Adrenal gland (tissue), 12 donors: Measurements from ENCODE around the gene PCDH9. TPM values are rescaled to one million over a fixed set of nuclear protein-coding genes. Genes with fewer than 3 reads are reported as not detected.

Source experiments
- DNase-seq, 7 donors: peaks; one replicate each; pipeline ENCODE4 v3.0.0-alpha.2; 2019 to 2020
- H3K27ac ChIP-seq, 5 donors: fragments of 200-600 bp; sonication (generic) in 4 of 5; 1 replicate in 3 of 5; 2 replicates in 2 of 5; pipeline versions ENCODE4 v1.5.1 to v1.8.0; 2016 to 2020; ENCODE audit warnings: mild to moderate bottlenecking in 1 of 5
- H3K27me3 ChIP-seq: fragments of 200-600 bp; 2 replicates; pipeline ENCODE4 v1.8.0; 2021
- H3K36me3 ChIP-seq, 2 donors: fragments of 200-600 bp; replicated peaks in 1 of 2; 1 replicate in 1 of 2; 2 replicates in 1 of 2; pipeline versions ENCODE4 v1.5.1 to v1.8.0; 2018 to 2022
- H3K4me1 ChIP-seq, 2 donors: fragments of 200-600 bp; replicated peaks in 1 of 2; 1 replicate in 1 of 2; 2 replicates in 1 of 2; pipeline versions ENCODE4 v1.5.1 to v1.8.0; 2018 to 2021
- H3K4me3 ChIP-seq, 4 donors: fragments of 200-600 bp; sonication (generic) in 3 of 4; one replicate each; pipeline ENCODE4 v1.5.1; 2016 to 2018
- H3K9me3 ChIP-seq, 3 donors: fragments of 200-600 bp; sonication (generic) in 1 of 3; replicated peaks in 1 of 3; 1 replicate in 2 of 3; 2 replicates in 1 of 3; pipeline versions ENCODE4 v1.5.1 to v1.8.0; 2016 to 2021
- CTCF ChIP-seq, 6 experiments: fragments of 450-650 bp in 4 of 6; fragments of 200-600 bp in 2 of 6; sonication (generic) in 1 of 6; IDR thresholded peaks; 1 replicate in 5 of 6; 2 replicates in 1 of 6; pipeline versions ENCODE4 v1.5.1 to v1.8.0; 2016 to 2021; ENCODE audit warnings: antibody characterized with exemption in 6 of 6, mild to moderate bottlenecking in 2 of 6, moderate library complexity in 1 of 6
- POLR2A ChIP-seq, 2 donors: fragments of 450-650 bp; IDR thresholded peaks; one replicate each; pipeline ENCODE4 v1.6.1; 2017; ENCODE audit warnings: antibody characterized with exemption in 2 of 2, mild to moderate bottlenecking in 2 of 2, moderate library complexity in 1 of 2
- WGBS, 4 donors: extraction: QIAGEN DNeasy Blood & Tissue Kit in 2 of 4; methylation state at CpG; one replicate each; pipeline versions ENCODE4 v1.1.5 to v1.1.7; 2013 to 2017; 5-methylcytosine and 5-hydroxymethylcytosine counted together
- intact Hi-C, 2 donors: fragments of 100-400 bp; cut with DNase I; formaldehyde crosslinking; loops; one replicate each; pipeline versions ENCODE4 v1.14.1 to v1.15.0; 2022 to 2023
- polyA plus RNA-seq, 3 donors: library from polyadenylated mRNA; stranded (reverse); fragments of 200-250 nt in 2 of 3; fragments of 350-450 nt in 1 of 3; fragmentation: Illumina TruSeq in 1 of 3; extraction: RNeasy Lipid Tissue Mini Kit (QIAGEN cat#74804) in 1 of 3; gene quantifications; one replicate each; pipeline ENCODE4 v1.2.3, GENCODE V29; 2013 to 2014
- total RNA-seq, 9 donors: library from RNA; depleted of rRNA in 4 of 9; stranded (reverse); fragments of >200 nt in 4 of 9; fragments of 120-200 nt in 1 of 9; fragmentation: NEBNext Ultra II Directional in 1 of 9; extraction: Animal tissue kit (Norgen Biotek cat#: 25700) in 1 of 9; gene quantifications; one replicate each; pipeline versions ENCODE4 v1.1.0 to v1.2.4, GENCODE V29; 2013 to 2023
- donor health status: healthy with polysubstance abuse.
- donor health status: Bipolar disorder and iron deficiency.
- donor health status: DM: yes; HTN: yes; CAD: no.
- donor health status: DM: no; HTN: no; CAD: no.
- donor health status: DM: no; HTN: no; CAD: no.
- donor health status: DM: yes; HTN: yes; CAD: no.

PCDH9 gene
- total and polyA plus RNA-seq, 12 donors = 0.71 to 10.9 (median 3.6) TPM

GRCh38 chr13:66475061-66475460 lies 755.1 kb downstream of the PCDH9 start:
- Histone ChIP-seq H3K4me3 (no peak overlapping the region), H3K36me3 (no peaks in the 10 kb centered on the region), H3K27ac (no peak overlapping the region), H3K27me3 (no peaks in the 10 kb centered on the region), H3K9me3 (no peaks in the 10 kb centered on the region), H3K4me1 (no peaks in the 10 kb centered on the region)
- no peak for TF ChIP-seq CTCF (IDR thresholded peaks at IDR 0.05)
- no peak for DNase-seq
- intact Hi-C loops = no loop called here

GRCh38 chr13:66469745-66470144 lies 760.4 kb downstream of the PCDH9 start:
- DNase-seq = no peak
- no peaks in the 10 kb centered on the region for H3K4me1 ChIP-seq
- H3K27ac ChIP-seq = no peak overlapping the region
- WGBS, 4 donors = 45 to 53% (median 50%) methylated on average over 6 of the region's 6 CpGs
- H3K4me3 ChIP-seq = no peak overlapping the region
- H3K27me3 ChIP-seq = no peaks in the 10 kb centered on the region
- intact Hi-C loops = no loop called here
- no peaks in the 10 kb centered on the region for H3K9me3 ChIP-seq
- TF ChIP-seq POLR2A (IDR thresholded peaks at IDR 0.05) (no peak), CTCF (IDR thresholded peaks at IDR 0.05) (no peak)
- H3K36me3 ChIP-seq = no peaks in the 10 kb centered on the region

- H3K36me3 ChIP-seq = no peaks in the 10 kb centered on the region
- H3K27me3 ChIP-seq = no peaks in the 10 kb centered on the region
- H3K27ac ChIP-seq = no peak overlapping the region
- no peak overlapping the region for H3K4me3 ChIP-seq
- intact Hi-C loops = no loop called here
- TF ChIP-seq CTCF (IDR thresholded peaks at IDR 0.05) (no peak), POLR2A (IDR thresholded peaks at IDR 0.05) (no peak)
- no peak for DNase-seq
- H3K4me1 ChIP-seq = no peaks in the 10 kb centered on the region
- H3K9me3 ChIP-seq = no peaks in the 10 kb centered on the region
These were observed 761.5 kb downstream of the PCDH9 start for GRCh38 chr13:66468656-66469055.

- Histone ChIP-seq H3K4me1 (no peaks in the 10 kb centered on the region), H3K9me3 (no peaks in the 10 kb centered on the region), H3K27me3 (no peaks in the 10 kb centered on the region), H3K4me3 (no peak overlapping the region), H3K36me3 (no peaks in the 10 kb centered on the region), H3K27ac (no peak overlapping the region)
- DNase-seq = no peak
- TF ChIP-seq POLR2A (IDR thresholded peaks at IDR 0.05) (no peak), CTCF (IDR thresholded peaks at IDR 0.05) (no peak)
- intact Hi-C loops = no loop called here
- 61 to 67% (median 64%) methylated on average over 3 of the region's 3 CpGs for WGBS, 4 donors
These were observed 767.9 kb downstream of the PCDH9 start for GRCh38 chr13:66462187-66462586.
